ENCODE data around the gene TENT4A. TPM values are rescaled to one million over a fixed set of nuclear protein-coding genes. Genes with fewer than 3 reads are reported as not detected.

Gene TENT4A
- total RNA-seq, 1 experiment from 2014 or later = 29.2 TPM

GRCh38 chr5:6718718-6719117, 5.5 kb downstream of the TENT4A start (continued):
- no peak for TF ChIP-seq ATF2 (CRISPR knock-in tag; IDR thresholded peaks at IDR 0.05; ENCODE audit: borderline replicate concordance, low read depth)
- no peak for TF ChIP-seq ATF3 (CRISPR knock-in tag; conservative IDR thresholded peaks at IDR 0.05)
- no peak for TF ChIP-seq PRDM15 (CRISPR knock-in tag; IDR thresholded peaks at IDR 0.05)
- no peak for TF ChIP-seq IRF2 (CRISPR knock-in tag; IDR thresholded peaks at IDR 0.05; ENCODE audit: borderline replicate concordance, low read depth)
- TF ChIP-seq ZNF416 (CRISPR knock-in tag; IDR thresholded peaks at IDR 0.05) = no peak
- no peak for TF ChIP-seq TEAD4 (CRISPR knock-in tag; IDR thresholded peaks at IDR 0.05)
- TF ChIP-seq E2F5 (CRISPR knock-in tag; IDR thresholded peaks at IDR 0.05) = no peak
- TF ChIP-seq ZNF532 (CRISPR knock-in tag; IDR thresholded peaks at IDR 0.05; ENCODE audit: borderline replicate concordance) = no peak
- TF ChIP-seq ZNF425 (CRISPR knock-in tag; conservative IDR thresholded peaks at IDR 0.05) = no peak
- no peak for TF ChIP-seq NR1H2 (CRISPR knock-in tag; IDR thresholded peaks at IDR 0.05)
- TF ChIP-seq ZMAT4 (CRISPR knock-in tag; IDR thresholded peaks at IDR 0.05) = no peak
- TF ChIP-seq IRF1 (CRISPR knock-in tag; IDR thresholded peaks at IDR 0.05) = no peak

Measured in WTC11 (cell line).